Ovary (tissue), 9 donors: ENCODE results near the gene NCAPH2. TPM values are rescaled to one million over a fixed set of nuclear protein-coding genes. Genes with fewer than 3 reads are reported as not detected.
A peak's percentile ranks its signal among the peaks of the same experiment; 100 is the strongest.

Experiments
- DNase-seq, 5 donors: peaks; one replicate each; pipeline ENCODE4 v3.0.0-alpha.2; 2019 to 2020
- H3K27ac ChIP-seq, 2 donors: fragments of 200-600 bp; one replicate each; pipeline versions ENCODE4 v1.5.1 to v1.8.0; 2019 to 2022
- H3K27me3 ChIP-seq: fragments of 200-600 bp; one replicate; pipeline ENCODE4 v1.8.0; 2022
- H3K36me3 ChIP-seq: fragments of 200-600 bp; sonication (generic); one replicate; pipeline ENCODE4 v1.5.1; 2019
- H3K4me1 ChIP-seq: one replicate; pipeline ENCODE4 v1.8.1; 2013; ENCODE audit warnings: mild to moderate bottlenecking, moderate library complexity; ENCODE audit not compliant: insufficient read depth
- H3K4me3 ChIP-seq: fragments of 200-600 bp; sonication (generic); one replicate; pipeline ENCODE4 v1.5.1; 2017
- H3K9me3 ChIP-seq, 2 donors: fragments of 200-600 bp in 1 of 2; sonication (generic) in 1 of 2; one replicate each; pipeline versions ENCODE4 v1.5.1 to v1.8.1; 2013 to 2019; ENCODE audit warnings: mild to moderate bottlenecking in 1 of 2, moderate library complexity in 1 of 2
- CTCF ChIP-seq, 3 donors: fragments of 450-650 bp in 2 of 3; fragments of 200-600 bp in 1 of 3; IDR thresholded peaks; one replicate each; pipeline versions ENCODE4 v1.5.1 to v1.8.0; 2016 to 2022; ENCODE audit warnings: antibody characterized with exemption in 3 of 3, mild to moderate bottlenecking in 1 of 3
- EP300 ChIP-seq: sonication (generic); formaldehyde crosslinking; IDR thresholded peaks from one replicate; pipeline ENCODE4 v1.6.1; 2017; ENCODE audit warnings: antibody characterized with exemption
- POLR2A ChIP-seq: fragments of 450-650 bp; IDR thresholded peaks from one replicate; pipeline ENCODE4 v1.6.1; 2017; ENCODE audit warnings: antibody characterized with exemption, mild to moderate bottlenecking, moderate library complexity
- WGBS, 3 donors: extraction: QIAGEN DNeasy Blood & Tissue Kit in 1 of 3; methylation state at CpG; one replicate each; pipeline versions ENCODE4 v1.1.5 to v1.1.7; 2013 to 2017; 5-methylcytosine and 5-hydroxymethylcytosine counted together
- intact Hi-C, 4 donors: fragments of 100-400 bp; cut with DNase I; formaldehyde crosslinking; loops; one replicate each; pipeline versions ENCODE4 v1.11.0 to v1.15.1; 2022 to 2023
- polyA plus RNA-seq, 2 donors: library from polyadenylated mRNA; stranded (reverse); fragments of 200-250 nt in 1 of 2; fragments of 350-450 nt in 1 of 2; fragmentation: Illumina TruSeq in 1 of 2; extraction: RNeasy Lipid Tissue Mini Kit (QIAGEN cat#74804) in 1 of 2; gene quantifications; one replicate each; pipeline ENCODE4 v1.2.3, GENCODE V29; 2013 to 2014
- total RNA-seq, 7 donors: library from RNA; depleted of rRNA in 2 of 7; stranded (reverse); fragments of >200 nt in 2 of 7; fragmentation: NEBNext Ultra II Directional in 3 of 7; extraction: Animal tissue kit (Norgen Biotek cat#: 25700) in 3 of 7; gene quantifications; one replicate each; pipeline versions ENCODE4 v1.1.0 to v1.2.4, GENCODE V29; 2016 to 2023
- donor health status: DM: no; HTN: no; CAD: no; lungs with moderate emphysema.
- donor health status: DM: no; HTN: no; CAD: no.
- donor health status: Bipolar disorder and iron deficiency.
- donor health status: DM: yes; HTN: yes; CAD: no.
- donor health status: DM: no; HTN: no; CAD: no.
- donor health status: DM: yes; HTN: yes; CAD: no.

The NCAPH2 gene
- total and polyA plus RNA-seq, 9 donors, result 11.5 to 61.5 (median 49.0) TPM

- Histone ChIP-seq H3K27me3 (no peaks in the 10 kb centered on the region), H3K9me3 (no peaks in the 10 kb centered on the region), H3K4me3 (no peak overlapping the region), H3K4me1 (peaks cover 13% of the 10 kb centered on the region), H3K36me3 (no peaks in the 10 kb centered on the region), H3K27ac (no peak overlapping the region)
- 85 to 91% (median 88%) methylated on average over 14 of the region's 14 CpGs for WGBS, 3 donors
- DNase-seq, result peak in 1 of 5 donors; percentile 40
- intact Hi-C loops, result loop anchor here in 1 of 4 donors (10.0 kb wide), 1 partner anchor 261 kb away; the partner anchor contains the start of gene TUBGCP6
- TF ChIP-seq EP300 (no peak), POLR2A (no peak), CTCF (IDR thresholded peaks at IDR 0.05) (no peak)
These were observed 2.7 kb upstream of the NCAPH2 start for GRCh38 chr22:50505276-50505775.

DNA sequence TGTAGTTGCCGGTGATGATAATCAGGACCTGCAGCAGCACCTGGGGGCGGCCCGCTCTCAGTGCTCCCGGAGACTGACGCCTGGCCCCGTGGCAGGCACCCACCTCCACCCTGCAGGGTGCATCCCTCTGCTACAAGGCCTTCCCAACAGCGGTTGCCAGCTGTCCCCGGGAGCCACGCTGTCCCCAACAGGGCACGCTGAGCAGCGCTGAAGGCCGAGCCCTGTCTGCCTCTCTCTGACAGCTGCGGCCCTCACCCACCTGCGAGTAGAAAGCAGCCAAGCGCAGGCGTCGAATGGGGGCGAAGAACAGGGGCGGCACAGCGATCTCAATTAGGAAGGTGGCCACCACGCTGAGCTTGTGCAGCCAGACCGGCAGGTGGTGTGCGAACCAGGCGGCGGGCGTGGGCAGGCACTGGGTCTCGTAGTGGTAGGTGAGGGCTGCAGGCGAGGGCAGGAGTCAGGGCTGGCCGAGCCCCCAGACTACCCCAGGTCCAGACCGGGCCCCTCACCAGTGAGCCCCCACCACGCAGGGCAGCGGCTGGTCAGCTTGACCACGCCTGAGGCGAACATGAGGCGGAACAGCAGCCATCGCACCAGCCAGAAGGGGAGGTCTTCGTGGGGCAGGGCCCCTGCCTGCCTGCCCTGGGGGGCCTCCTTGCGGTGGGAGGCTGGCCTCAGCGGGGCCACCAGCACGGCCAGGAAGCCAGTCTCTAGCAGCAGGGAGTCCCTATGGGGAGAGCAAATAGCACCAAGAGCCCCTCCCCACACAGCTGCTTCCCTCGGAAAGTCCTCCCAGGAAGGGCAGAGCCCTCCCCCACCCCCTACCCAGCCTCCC, 2.0 kb upstream of the NCAPH2 start:
- Histone ChIP-seq H3K9me3 (no peaks in the 10 kb centered on the region), H3K27ac (peak overlapping the region in 1 of 2 donors; percentile 74), H3K4me3 (peak overlapping the region; percentile 81), H3K27me3 (no peaks in the 10 kb centered on the region), H3K4me1 (peaks cover 13% of the 10 kb centered on the region), H3K36me3 (no peaks in the 10 kb centered on the region)
- intact Hi-C loops, result loop anchor here in 1 of 4 donors (10.0 kb wide), 1 partner anchor 261 kb away; the partner anchor contains the start of gene TUBGCP6
- DNase-seq, result peak in 3 of 5 donors; percentile 58 to 60 (median 58)
- TF ChIP-seq CTCF (IDR thresholded peaks at IDR 0.05) (no peak), EP300 (no peak), POLR2A (no peak)
- 83 to 87% (median 86%) methylated on average over 38 to 41 of the region's 41 CpGs for WGBS, 3 donors

- TF ChIP-seq POLR2A (no peak), CTCF (IDR thresholded peaks at IDR 0.05) (peak in 1 of 3 donors; percentile 13), EP300 (no peak)
- WGBS, 3 donors, result 15 to 23% (median 17%) methylated on average over 12 to 21 of the region's 21 CpGs
- H3K4me1 ChIP-seq, result peaks cover 13% of the 10 kb centered on the region
These were observed 1.2 kb upstream of the NCAPH2 start for GRCh38 chr22:50506611-50507420.

GRCh38 chr22:50507421-50507990, 518 bp upstream of the NCAPH2 start, which contains the start of gene LMF2:
Gene LMF2 (minus strand): TSS chr22:50507702. CDS start chr22:50507675, 27 bp downstream.
- peak within 1 kb of the TSS; percentile 61 to 94 for H3K27ac ChIP-seq
- 1 to 3% (median 1%) methylated on average over 16 to 58 of the region's 62 CpGs for WGBS, 3 donors
- peak; percentile 91 to 96 (median 94) for DNase-seq
- no peaks in the 10 kb centered on the region for H3K36me3 ChIP-seq
- no peaks in the 10 kb centered on the region for H3K9me3 ChIP-seq
- peaks cover 13% of the 10 kb centered on the region for H3K4me1 ChIP-seq
- intact Hi-C loops, result loop anchor here in 1 of 4 donors (10.0 kb wide), 1 partner anchor 263 kb away; the partner anchor contains the start of gene TUBGCP6
- TF ChIP-seq POLR2A (peak; percentile 48), EP300 (no peak), CTCF (IDR thresholded peaks at IDR 0.05) (no peak)
- peak within 1 kb of the TSS; percentile 81 for H3K4me3 ChIP-seq
- H3K27me3 ChIP-seq, result no peaks in the 10 kb centered on the region

More at GRCh38 chr22:50506611-50507420, 1.2 kb upstream of the NCAPH2 start:
- H3K9me3 ChIP-seq, result no peaks in the 10 kb centered on the region
- peak in 4 of 5 donors; percentile 55 to 74 (median 70) for DNase-seq
- peak overlapping the region in 1 of 2 donors; percentile 74 for H3K27ac ChIP-seq
- H3K27me3 ChIP-seq, result no peaks in the 10 kb centered on the region
- no peaks in the 10 kb centered on the region for H3K36me3 ChIP-seq
- intact Hi-C loops, result loop anchor here in 1 of 4 donors (10.0 kb wide), 1 partner anchor 262 kb away; the partner anchor contains the start of gene TUBGCP6
- H3K4me3 ChIP-seq, result peak overlapping the region; percentile 81
